NCI-H524 treated with DMSO at 0.1 percent for 48 hours (cell line): ENCODE measurements around the gene RERE.
"Not testable (repeated sequence)": the region's sequence is repeated elsewhere in the genome, so short reads cannot be mapped to it uniquely, and the experiment has no call there.

Source experiments
- DNase-seq: peaks from one replicate; lab custom pipeline; 2025; lab: John Stamatoyannopoulos, UW

RERE gene

DNA sequence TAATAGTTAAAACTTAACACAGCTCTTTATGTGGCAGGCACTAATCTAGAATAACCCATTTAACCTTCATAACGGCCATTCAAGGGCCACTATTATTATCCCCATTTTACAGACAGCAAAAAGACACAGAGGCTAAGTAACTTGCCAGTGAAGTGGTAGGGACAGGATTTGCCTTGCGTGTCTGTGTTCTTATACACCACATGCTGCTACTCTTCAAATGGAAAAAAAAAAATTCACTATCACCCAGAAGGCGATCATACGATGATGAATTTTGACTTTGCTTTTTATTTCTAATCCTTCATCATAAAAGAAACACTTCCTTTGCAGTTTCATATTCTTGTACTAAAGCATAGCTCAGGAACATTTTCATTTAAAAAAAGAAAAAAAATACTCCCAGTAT, 65.5 kb downstream of the RERE start:
- no peak for DNase-seq

DNA sequence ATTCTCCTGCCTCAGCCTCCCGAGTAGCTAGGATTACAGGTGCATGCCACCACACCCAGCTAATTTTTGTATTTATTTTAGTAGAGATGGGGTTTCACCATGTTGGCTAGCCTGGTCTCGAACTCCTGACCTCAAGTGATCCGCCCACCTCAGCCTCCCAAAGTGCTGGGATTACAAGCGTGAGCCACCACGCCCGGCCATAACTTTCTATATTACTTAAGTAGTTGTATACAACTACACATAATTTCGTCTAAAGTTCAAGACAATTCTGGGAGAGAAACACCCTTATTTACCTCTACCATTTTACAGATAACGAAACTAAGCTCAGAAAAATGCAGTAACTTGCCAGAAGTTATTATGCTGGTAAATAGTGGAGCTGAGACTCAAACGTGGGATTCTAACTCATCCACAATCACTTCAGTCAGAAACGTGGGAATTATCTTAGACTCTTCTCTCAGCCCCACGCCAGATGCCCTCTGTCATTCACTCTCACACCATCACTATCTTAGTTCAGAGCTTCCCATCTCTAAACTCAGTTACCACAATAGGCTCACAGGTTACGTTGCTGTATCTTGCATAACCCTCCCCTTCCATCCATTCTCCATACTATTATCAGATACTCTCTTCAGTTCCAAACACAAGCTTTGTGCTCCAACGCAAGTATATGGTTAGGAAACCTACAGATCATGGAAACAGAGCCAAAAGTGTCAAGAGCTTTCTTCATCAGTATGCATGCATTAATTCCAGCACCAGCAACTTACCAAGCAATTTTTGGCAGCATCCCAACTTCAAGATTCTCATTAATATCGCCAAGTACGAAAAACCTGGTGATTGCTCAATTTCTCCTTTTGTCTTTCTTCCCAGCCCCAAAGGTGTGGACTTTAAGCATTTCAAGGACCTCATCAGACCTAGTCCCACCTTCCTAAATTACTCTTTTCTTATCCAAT, 69.3 kb downstream of the RERE start:
- no peak for DNase-seq

GRCh38 chr1:8746554-8746953, 70.9 kb downstream of the RERE start:
- DNase-seq, result no peak

GRCh38 chr1:8745749-8746390, 71.6 kb downstream of the RERE start:
- no peak for DNase-seq

- DNase-seq, result no peak
These were observed 72.1 kb downstream of the RERE start for GRCh38 chr1:8745346-8745745.

DNA sequence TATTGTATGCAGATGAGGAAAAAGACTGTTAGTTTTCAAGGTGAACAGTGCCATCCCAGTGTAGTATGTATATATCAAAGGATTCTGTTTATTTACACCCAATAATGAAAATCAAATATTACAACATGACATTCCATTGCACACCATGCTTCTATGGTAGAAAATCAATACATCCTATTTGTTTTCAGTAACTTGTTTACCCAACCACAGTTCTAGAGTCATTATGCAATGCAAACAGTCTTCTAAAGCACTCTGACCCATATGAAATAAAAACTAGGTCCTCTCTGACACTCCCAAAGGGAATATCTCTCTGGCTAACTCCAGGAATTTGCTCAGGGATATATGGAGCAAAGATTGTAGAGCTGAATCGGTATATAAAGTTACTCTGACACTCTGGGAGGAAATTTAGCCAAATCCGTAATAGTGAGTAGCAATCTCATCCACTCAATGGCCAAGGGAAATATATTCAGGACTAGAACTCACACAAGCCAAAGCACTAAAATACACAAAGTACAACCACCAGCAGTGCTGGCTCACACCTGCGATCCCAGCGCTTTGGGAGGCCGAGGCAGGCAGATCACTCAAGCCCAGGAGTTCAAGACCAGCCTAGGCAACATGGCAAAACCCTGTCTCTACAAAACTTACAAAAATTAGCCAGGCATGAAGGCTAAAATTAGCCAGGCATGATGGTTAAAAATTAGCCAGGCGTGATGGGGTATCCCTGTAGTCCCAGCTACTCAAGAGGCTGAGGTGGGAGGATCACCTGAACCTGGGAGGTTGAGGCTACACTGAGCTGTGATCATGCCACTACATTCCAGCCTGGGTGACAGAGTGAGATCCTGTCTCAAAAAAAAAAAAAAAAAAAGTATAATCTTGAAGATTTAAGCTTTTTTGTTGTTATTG, 75.2 kb downstream of the RERE start:
- DNase-seq, result no peak

DNA sequence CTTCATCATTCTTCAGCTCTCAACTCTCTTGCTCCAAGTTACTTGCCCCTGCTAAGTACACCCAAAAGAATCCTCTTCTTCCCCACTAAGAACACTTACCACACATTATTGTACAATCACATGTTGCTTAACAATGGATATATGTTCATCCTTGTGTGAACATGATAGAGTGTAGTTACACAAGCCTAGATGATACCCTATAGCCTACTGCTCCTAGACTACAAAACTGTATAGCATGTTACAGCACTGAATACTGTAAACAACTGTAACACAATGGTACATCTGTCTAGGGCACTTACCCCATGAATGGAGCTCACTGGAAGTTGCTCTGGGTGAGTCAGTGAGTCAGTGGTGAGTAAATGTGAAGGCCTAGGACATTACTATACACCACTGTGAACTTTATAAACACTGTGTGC, 77.4 kb downstream of the RERE start:
- no peak for DNase-seq

DNA sequence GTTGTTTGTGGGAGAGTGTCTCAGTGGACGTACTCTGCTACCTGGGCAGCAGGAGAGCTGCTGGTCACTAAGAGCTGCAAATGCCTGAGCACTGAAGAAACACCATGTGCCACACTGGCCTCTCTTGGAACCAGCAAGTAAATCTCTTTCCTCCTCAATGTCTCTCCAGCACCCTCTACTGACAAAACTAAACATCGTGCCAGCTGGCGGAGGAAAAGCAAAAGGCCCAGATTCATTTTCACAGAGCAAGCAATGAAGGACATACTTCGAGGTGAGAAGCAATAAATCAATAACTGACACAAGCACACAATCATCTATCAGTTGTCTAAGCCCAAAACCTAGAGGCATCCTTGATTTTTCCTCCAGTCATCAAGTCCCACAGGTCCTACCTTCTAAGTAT, 78.1 kb downstream of the RERE start:
- no peak for DNase-seq

DNA sequence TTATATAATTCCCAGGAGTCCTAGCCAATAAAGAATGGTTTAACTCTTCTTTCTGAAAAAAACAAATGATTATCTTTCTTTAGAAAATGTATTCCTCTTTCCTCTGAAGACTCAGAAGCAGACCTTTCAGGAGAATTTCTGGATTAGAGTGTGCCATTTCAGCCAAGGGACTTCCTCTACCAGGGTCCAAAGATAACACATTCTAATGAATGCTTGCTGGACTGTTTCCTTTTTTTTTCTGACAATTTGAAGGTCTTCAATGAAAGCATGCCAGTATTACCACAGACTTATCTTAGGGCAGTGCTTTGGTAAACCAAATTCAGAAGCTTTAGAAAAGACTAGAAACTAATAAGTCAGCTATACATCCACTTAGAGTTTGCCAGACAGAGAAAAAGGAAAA, 80.5 kb downstream of the RERE start:
- no peak for DNase-seq

DNA sequence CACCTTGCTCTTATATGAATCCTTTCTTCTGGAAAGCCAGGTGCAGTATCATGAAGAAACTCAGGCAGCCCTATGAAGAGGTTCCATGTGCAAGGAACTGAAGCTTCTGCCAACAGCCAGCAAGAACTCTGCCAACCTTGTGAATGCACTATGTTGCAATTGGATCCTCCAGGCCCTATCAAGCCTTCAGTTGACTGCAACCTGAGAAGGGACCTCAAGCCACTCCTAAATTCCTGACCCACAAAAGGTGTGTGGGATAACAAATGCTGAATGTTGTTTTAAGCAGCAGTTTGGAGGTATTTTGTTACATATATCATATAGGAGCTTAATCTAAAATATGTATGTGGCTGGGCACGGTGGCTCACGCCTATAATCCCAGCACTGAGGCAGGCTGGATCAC, 84.0 kb downstream of the RERE start:
- no peak for DNase-seq

GRCh38 chr1:8731162-8731561, 86.3 kb downstream of the RERE start:
- DNase-seq, result no peak

DNA sequence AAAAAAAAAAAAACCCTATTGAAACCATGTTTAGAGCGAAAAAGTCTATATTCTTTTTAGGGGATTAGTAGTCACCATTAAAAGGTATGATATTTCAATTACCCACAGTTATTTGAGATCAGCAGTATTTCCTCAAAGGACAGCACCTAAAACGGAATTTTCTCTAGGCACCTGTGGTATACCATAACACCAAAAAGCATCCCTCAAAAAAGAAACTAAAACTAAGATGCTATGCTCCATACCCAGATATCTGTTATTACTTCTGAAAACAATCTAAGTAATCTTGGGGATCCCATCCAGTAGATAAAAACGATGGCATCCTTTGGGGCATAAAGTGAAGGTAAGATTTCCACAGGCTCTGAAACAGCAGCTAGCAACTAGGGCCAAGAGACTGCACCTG, 89.0 kb downstream of the RERE start:
- DNase-seq, result no peak

DNA sequence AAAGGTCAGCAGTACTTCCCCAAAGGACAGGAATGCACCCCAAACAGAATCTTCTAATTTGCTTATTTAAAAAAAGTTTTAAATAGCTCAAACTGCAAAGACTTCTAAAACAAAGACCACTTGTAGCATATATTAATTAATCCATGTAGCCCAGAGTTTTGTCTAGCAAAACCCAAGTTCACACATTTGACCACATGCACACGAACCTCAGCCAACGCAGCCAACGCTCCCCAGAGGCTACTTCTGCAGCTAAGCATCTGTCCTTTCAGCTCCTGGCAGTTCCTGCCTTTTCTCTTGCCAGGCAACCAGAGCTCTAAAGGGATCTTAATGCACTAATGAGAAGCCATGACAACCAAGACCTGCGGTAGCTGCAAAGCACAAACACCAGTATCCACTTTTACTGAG, 89.6 kb downstream of the RERE start:
- peak; percentile 67 for DNase-seq

DNA sequence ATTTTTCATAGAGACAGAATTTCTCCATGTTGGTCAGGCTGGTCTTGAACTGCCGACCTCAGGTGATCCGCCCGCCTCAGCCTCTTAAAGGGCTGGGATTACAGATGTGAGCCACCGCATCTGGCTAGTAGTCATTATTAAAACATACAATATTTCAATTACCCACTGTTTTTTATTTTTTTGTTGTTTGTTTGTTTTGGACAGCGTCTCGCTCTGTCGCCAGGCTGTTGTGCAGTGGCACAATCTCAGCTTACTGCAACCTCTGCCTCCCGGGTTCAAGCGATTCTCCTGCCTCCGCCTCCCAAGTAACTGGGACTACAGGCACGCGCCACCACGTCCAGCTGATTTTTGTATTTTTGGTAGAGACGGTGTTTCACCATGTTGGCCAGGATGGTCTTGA, 90.1 kb downstream of the RERE start:
- not testable (repeated sequence) for DNase-seq

DNA sequence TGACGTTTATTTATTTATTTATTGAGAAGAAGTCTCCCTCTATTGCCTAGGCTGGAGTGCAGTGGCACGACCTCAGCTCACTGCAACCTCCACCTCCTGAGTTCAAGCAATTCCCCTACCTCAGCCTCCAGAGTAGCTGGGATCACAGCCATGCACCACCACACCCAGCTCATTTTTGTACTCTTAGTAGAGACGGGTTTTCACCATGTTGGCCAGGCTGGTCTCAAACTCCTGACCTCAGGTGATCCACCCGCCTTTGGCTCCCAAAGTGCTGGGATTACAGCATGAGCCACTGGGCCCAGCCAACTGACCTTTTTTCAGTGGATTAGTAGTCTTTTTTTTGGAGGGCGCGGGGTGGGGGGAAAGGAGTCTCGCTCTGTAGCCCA, 90.6 kb downstream of the RERE start:
- DNase-seq, result not testable (repeated sequence)

DNA sequence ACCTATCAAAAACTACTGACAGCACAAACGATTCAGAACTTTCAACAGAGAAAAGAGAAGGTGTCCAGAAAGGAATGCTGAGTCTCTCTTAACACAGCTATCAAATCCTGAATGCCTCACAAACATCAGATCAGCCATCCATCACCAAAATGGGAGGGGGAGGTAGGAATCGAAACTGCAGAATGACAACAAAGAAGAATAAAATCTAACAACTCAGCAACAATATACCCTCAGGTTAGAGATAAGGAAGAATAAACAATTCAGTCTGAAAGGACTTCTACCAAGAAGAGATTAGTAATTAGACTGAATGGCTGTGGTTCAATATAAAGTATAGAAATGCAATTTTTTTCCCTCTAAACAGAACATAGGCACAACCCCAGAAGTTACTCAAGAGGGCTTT, 94.4 kb downstream of the RERE start:
- no peak for DNase-seq

DNA sequence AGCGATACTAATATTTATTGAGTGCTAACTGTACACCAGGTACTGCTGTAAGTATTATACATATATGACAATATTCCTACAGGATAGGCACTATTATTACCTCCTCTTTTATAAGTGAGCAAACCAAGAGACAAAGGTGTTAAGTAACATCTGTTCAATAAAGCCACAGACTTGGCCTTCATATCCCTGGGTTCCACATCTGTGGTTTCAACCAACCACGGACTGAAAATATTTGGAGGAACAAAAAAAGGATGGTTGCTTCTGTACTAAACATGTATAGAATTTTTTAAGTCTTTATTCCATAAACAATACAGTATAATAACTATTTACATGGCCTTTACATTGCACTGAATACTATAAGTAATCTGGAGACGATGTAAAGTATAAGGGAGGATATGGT, 95.1 kb downstream of the RERE start:
- DNase-seq, result no peak

GRCh38 chr1:8721679-8722324, 95.6 kb downstream of the RERE start:
- no peak for DNase-seq

GRCh38 chr1:8720347-8720746, 97.1 kb downstream of the RERE start:
- DNase-seq, result no peak

GRCh38 chr1:8718850-8719361, 98.5 kb downstream of the RERE start:
- no peak for DNase-seq

DNA sequence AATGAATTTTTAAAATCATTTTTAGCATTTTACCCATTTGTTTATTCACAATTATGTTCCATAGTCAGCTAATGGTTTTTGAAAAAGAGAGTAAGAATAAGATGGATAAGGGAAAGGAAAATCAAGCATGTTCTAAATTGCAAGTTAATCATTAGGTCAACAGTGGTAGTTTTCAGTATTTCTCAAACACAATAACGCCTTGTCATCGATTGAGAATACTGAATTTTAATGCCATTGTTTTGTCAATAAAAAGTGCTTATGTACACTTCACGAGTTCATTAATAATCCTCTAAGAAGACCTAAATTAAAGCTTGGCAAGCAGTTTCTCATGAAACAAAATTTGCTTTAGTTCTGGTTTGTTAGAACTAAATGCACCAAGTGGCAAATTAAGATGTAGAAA, 100.3 kb downstream of the RERE start:
- no peak for DNase-seq

- no peak for DNase-seq
These were observed 101.2 kb downstream of the RERE start for GRCh38 chr1:8716238-8716637.
